T-helper 2 cell (primary cell): Measurements from ENCODE around the gene BRD4.
"Not testable (repeated sequence)": the region's sequence is repeated elsewhere in the genome, so short reads cannot be mapped to it uniquely, and the experiment has no call there.

Source experiments
- DNase-seq, 5 experiments: peaks; one replicate each; pipeline versions ENCODE4 v3.0.0 to v3.0.0-alpha.2; 2012 to 2022
- total RNA-seq, 2 donors: gene quantifications; one replicate each; lab custom pipeline; 2026; lab: John Stamatoyannopoulos, UW

Gene BRD4
- total RNA-seq, result 63.1 to 130 reads per million in 2 donors

DNA sequence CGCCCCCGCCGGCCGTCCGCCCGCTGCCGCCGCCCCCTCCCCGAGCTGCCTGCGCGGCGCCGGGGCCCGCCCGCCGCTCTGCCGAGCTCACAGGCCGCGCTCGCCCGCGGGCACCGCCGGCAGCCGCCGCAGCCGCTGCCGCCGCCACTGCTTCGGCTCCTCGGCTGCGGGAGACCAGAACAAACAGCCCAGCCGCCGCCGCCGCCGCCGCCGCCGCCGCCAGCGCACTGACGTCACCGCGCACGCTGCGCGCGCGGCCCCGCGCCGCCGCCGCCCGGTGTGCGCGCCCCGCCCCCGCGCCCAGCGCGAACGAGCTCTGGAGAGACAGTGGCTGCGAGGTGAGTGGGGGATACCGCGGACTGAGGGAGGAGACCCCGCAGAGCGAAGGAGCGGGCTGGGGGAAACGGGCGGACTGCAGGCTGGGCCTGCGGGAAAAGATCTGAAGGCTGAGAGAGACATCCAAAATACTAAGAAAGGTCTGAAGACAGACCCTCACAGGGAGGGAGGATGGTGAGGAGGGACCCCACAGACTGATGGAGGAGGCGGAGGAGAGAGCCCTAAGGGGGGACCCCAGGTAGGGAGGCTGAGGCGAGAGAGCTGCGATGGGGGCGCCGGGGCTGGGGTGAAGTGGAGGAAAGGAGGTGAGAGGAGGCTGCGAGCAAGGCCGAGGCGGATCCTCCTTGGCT is at the start of gene BRD4:
Gene BRD4, minus strand, starts transcription at position 229 of the 686 bp plus-strand sequence. CDS start 59,440 bp downstream, outside the sequence.
- peak; percentile 58 to 85 (median 69) for DNase-seq

DNA sequence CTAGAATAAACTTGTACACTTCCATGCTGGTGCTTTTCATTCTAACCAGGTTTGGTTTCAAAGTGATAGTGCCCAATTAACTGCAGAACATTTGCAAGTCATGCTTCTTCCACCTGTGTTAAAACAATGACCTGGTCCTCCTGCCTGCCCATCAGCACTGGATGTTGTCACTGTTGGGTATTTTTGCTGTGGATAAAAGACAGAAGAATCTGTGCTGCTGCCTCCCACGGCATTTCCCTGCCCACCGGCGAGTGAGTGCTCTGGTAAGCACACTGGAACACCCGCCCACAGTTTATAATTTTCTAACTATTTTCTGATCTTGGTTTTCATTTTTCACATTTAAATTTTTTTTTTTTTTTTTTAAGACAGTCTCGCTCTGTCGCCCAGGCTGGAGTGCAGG is 49.5 kb upstream of the BRD4 start:
- DNase-seq, result no peak

DNA sequence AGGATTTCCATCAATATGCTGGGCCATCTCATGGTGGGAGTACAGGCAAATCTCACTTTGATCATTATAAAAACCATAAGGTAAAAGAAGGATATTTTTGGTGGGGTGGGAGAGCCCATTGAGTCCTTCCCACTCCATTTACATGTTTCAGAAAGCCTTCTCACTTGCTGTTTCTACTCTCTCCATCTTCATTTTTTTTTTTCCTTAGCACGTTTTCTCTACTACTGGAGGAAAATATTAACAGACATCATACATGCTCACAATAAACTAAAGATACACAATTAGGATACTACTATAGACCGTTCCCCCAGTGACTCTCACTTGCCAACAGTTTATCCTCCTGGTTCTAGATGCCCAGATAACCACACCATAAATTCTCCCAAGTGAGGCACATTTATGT is 49.1 kb upstream of the BRD4 start:
- no peak for DNase-seq

DNA sequence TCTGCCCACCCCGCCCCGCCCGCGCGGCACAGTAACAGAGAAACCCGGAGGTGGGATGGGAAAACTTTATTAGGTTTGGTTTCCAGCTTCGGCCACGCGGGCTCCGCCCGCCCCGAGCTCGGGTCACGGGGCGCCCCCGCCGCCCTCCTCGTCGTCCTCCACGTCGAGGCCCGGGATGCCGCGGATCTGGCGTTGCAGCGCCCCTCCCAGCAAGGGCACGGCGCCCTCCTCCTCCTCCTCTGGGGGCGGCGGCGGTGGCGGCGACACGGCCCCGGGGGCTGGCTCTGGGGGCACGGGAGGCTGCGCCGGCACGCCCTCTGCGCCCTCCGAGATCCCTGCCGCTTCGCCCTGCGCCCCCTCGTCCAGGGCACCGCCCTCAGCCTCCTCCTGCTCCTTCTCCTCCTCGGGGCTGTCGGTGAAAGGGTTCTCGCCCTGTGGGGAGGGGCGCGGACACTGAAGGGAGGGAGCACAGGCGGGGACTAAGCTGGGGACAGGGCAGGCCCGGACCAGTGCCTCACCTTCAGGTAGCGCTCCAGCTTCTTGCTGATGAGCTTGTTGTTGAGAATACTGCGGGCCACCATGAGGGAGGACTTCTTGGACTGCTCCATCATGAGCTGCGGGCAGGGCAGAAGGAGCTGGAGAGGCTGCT is 47.8 kb upstream of the BRD4 start:
- peak in 1 of 5 experiments; percentile 70 for DNase-seq

DNA sequence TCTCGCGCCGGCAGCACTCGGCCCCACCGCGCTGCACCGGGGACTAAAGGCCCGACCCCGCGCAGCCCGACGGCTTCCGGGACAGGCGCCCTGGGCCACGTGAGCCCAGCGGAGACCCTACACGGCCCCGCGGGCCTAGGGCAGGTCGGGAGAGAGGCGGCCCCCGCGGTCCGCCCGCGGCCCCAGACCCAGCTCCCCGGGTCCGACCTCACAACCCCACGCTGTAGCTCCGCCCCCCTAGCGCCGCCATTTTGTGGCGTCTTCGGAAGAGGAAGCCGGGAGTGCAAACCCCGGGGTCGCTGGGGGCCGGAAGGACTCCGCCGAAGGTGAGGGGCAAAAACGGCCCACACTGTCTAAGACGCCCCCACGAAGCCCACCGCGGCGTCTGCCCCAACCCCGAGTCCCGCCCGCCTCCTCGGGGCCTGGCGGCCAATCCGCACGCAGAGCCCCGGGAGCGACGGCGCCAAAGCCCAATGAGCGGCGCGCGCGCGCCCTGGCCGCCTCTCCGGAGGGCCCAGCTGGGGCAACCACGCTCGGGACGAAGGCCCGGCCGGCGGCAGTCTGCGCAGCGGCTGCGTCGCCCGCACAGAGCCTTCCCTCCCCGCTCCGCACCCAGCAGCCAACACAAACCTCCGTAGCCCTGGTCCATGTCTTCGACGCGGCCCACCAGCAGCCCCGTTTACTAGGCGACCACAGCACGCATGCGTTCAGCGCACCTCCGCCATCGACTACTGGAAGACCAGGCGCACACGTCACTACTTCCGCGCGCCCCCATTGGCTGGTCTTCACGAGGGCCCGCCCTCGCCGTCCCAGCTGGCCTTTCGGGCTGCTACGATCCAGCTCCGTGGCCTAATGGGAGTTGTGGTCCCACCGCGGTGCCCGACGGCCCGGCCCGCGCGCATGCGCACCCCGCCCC is 47.0 kb upstream of the BRD4 start, which contains the start of gene AKAP8:
Gene AKAP8, minus strand, starts transcription at position 705 of the 916 bp plus-strand sequence. Its CDS starts 56 bp downstream, at position 649.
- peak; percentile 93 to 99 (median 97) for DNase-seq

DNA sequence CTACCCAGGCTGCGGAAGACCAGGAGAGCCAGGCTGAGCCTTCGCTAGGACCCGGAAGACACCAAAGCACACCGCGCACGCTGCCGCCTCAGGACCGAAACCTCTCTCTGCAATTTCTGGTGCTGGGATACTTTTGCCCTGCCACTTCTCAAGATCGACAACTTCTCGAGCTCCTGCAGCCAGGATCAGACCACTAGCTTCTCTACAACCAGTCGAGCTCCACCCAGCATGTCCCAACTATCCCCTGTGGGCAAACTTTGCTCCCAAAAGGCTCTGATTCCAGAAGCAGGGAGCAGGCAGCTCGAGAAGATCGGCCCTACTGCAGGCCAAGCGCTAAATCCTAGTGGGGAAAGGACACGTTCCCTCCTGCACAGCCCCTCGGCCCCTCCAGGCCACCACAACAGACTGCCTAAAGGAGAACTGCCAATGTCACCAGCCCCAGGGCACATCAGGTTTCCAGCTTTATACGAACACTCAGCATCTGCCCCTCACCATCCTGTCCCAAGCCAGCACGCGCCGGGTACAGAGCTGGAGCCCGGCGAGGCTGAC is 46.3 kb upstream of the BRD4 start:
- peak in 4 of 5 experiments; percentile 21 to 73 (median 24) for DNase-seq

DNA sequence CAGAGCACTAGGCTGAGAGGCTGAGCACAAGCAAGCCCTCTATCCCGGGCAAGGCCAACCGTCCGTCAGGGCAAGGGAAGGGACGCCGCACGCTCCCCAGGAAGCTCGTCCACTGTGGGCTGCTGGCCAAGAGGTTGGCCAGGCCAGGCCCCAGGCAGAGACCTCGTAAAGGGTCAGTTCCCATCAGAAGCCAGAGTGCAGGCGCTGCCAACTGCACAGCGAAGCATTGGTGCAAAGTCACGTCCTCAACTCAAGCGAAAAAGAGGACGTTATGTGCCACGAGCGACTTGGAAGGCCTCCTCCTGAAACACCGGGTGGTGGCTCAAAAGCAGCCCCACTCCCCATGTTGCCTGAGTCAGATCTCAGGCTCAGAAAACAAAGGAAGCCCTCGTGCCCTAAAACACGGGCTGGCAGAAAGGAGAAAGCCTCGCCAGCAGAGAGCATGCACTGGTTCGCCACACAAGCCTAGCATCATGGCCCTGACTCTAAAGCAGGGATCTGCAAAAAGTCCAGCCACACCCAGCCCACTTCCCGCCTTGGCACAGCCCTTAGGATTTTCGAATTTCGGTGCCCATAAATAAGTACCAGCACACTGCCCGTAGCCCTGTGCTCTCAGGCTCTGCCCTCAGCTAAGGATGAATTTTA is 42.6 kb upstream of the BRD4 start:
- DNase-seq, result no peak

DNA sequence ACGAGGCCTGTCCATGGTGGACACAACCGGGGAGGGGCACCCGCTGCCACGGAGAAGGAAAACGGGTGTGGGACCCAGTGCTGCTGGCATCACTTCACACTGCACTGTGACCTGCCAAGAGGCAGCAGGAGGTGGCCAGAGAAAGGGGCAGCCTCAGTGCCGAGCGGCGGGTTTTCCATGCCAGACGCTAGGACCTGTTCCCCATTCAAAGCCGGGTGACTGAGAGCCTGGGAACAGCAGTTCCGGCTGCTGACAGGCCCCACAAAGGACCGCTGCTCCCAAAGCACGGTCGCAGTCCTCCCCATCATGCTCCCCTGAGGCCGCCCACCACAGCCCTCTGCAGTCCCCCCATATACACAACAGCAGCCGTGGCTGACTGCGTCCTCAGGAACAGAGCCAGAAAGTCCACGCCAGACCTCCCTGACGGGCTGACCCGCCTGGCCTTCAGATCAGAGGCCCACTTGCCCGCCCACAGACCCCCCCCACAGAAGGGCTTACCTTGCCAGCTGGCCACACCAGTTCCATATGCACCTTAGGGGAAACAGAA is 41.8 kb upstream of the BRD4 start:
- DNase-seq, result no peak

DNA sequence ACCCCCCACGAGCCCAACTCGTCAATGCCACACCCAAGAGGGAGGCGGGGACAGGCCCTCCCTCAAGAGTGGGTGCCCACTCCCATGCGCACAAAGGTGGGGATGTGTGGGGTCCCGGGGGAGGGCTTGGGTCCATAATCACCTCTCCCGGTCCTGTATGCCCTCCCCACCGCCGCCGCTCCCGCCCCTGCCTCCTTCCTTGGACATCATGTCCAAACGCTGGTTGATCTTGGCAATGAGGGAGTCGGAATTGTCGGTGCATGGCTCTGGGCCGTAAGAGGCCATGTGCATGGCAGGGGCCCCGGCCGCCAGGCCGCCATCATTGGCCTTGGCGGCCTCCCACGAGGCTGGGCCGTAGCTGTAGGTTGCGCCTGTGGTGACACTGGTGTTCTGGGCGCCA is 41.3 kb upstream of the BRD4 start:
- DNase-seq, result no peak

DNA sequence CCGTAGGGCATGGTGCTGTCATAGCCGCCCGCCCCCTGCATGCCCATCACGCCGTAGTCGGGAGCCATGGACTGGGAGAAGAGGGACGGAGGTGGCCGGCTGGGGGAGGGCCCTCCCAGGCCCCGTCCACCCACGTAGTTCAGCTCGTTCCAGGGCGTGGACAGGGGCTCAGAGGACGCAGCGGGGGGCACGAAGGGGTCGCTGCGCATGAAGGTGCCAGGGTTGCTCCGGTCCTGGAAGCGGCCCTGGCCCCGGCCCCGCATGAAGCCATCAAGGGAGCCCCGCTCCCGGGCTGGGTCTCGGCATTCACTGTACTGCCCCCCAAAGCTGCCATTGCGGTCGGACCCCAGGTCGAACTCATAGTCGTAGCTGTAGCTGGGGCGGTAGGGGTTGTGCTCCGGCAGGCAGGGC is 40.6 kb upstream of the BRD4 start:
- DNase-seq, result no peak

DNA sequence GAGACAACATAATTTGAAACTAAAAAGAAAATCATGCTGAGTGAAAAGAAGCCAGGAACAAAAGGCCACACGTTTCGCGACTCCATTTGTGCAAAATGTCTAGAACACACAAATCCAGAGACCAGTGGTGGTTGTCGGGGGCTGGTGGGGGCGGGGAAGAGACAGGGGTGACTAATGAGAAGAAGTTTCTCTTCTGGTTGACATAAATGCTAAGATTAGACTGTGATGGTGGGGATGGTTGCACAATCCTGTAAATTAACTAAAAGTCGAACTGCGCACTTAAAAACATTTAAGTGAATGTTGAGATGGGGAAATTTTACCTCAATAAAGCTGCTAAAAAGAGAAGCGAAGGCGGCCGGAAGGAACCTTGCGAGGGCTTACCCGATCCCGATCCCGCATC is 40.1 kb upstream of the BRD4 start:
- no peak for DNase-seq

DNA sequence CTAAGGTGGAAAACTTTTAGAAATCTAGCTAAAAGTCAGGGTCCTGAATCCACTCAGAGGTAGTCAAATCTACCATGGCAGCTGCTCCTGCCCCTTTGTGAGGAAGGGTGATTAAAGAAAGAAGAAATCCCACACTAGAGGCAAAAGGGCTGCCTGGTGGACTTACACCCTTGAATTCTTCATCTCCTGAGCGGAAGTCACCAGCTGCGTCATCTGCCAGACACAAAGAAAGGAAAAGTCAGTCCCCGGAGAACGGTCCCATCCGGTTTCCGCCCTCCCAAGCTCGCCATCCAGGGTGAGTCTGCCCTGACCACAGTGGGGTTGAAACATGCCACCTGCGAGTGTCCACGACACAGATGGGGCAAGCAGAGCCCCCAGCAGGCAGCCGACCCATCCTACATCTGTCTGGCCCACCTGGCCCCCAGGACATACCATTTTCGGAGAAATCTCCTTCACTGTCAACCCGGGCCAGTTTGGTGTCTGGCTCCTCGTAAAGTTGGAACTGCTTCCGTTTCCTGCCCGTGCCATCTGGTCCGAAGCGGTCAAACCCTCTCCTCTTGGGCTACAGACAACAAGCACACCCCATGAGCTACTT is 39.5 kb upstream of the BRD4 start:
- no peak for DNase-seq

DNA sequence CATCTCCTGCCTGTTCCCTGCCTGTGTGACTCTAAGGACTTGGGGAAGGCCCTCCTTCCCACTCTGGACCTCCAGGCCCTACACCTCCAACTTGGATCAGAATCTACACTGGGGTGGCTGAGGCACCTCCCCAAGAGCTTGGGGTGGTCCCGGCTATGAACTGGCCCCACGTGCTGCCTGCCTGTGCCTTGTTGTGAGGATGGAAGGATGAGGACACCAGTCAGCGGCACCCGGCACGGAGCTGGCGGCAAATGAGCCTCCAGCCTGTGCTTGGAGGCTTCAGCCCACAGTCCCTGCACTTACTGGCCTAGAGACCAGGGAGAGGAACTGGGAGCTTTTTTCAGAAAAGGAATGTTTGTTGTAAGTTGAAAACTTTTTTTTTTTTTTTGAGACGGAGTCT is 38.8 kb upstream of the BRD4 start:
- DNase-seq, result no peak

DNA sequence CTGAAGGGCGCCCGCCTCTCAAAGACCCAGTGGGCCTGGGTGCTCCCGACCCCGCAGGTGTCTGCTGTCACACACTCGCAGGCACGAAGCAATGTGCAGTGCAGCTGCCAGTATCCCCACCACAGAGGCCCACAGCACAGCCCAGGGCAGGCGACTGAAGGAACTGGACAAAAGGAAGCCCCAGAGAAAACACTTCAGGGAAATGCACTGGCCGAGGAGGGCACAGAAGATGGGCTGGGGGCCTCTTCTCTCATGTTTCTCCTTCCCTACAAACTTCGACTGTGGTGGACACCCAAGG is 37.2 kb upstream of the BRD4 start:
- DNase-seq, result no peak

DNA sequence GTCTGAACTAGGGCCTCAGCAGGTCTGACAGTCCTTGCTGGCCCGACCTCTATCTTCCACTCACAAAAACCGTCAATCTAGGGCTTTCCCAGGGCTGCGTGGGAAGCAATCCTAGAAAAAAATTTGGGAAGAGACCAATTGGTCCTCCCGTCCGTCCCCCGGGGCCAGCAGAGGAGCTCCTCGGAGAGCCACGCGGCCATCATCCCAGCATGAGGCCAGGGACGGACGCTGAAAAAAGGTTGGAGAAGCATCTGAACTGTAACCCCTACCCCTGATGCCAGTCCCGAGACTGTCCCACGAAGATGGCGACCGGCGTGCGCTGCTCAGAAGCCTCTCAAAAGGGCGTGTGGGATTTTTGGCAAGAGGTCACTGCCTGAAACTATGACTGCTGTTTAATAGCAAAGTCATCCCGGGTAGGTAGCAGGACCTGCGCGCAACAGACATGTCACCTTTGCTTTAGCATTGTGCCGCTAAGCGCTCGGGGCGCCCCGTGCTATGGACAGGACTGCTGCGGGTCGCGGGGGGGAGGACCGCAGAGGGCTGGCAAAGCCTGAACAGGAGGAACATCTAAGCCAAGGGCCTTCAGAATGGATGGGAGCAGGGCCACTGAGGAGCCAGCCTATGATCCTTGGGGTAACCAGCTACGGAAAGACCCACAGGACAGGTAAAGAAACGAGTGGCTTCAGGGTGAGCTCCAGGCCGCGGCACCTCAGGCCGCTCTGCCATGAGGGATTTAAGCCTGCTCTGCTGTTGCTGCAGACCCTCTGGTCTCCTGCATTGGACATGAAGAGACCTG is 36.7 kb upstream of the BRD4 start:
- DNase-seq, result no peak

DNA sequence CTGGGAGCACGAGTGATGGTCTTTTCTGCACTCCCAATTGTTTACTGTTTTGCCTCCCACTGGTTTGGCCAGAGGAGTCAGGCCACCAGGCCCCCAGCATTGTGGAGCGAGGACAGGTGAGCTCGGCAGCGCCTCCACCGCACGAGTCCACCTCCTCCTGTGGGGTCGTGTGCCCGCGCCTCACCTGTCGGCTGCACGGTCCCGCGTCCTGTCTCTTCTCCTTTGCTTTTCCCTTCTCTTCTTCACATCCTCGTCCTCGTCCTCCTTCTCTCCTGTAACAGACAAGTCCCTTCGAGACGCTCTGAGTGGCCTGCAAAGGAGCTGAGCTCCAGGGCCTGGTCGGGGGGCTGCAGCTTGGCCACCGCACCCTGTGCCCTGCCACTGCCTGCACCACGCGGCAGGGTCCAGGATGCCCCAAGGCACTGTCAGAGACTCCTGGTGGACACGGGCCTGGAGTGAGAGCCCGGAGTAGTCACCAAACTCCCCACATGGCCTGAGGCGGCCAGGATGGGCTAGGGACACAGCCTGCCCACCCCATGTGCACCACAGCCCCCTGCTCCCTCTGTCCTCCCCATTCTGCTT is 35.8 kb upstream of the BRD4 start:
- DNase-seq, result no peak

DNA sequence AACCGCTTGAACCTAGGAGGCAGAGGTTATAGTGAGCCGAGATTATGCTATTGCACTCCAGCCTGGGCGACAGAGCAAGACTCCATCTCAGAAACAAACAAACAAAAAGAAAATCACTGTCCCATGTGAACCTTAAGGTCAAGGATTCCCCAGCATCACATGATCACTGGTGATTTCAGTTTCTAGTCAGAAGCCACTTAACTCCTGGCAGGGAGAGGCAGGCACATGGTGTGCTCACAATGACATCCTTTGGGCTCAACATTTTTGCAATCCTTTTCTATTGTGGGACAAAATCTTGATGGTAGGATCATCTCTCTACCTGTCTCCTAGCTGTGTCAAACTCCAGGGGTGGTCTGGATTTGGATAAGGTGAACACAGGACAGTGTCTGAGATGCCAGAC is 35.1 kb upstream of the BRD4 start:
- DNase-seq, result no peak

DNA sequence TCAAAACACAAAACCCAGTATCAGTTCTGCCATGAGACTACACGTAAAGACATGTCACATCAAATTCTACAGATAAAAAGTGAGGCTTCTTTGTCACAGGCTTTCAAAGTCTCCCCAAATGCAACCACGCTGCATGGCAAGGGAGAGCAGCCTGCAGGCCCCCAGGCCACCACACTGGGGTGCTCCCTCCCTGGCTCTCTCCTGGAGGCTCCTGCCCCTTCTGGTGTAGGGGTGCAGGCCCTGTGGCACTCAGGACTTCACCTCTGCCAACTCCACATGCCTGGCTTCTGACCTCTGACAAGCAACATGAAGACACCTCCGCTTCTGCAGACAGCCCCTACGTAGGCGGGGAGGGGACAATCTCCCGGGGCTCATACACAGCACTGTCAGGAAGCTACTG is 32.9 kb upstream of the BRD4 start:
- no peak for DNase-seq

DNA sequence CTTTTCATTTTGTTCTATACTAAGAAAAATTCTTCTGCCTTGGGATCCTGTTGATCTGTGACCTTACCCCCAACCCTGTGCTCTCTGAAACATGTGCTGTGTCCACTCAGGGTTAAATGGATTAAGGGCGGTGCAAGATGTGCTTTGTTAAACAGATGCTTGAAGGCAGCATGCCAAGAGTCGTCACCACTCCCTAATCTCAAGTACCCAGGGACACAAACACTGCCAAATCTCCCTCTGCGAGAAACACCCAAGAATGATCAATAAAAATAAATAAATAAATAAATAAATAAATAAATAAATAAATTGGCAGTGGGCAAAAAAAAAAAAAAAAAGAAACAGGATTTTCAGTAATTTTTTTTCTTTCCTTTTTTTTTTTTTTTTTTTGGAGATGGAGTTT is 31.5 kb upstream of the BRD4 start:
- DNase-seq, result not testable (repeated sequence)

DNA sequence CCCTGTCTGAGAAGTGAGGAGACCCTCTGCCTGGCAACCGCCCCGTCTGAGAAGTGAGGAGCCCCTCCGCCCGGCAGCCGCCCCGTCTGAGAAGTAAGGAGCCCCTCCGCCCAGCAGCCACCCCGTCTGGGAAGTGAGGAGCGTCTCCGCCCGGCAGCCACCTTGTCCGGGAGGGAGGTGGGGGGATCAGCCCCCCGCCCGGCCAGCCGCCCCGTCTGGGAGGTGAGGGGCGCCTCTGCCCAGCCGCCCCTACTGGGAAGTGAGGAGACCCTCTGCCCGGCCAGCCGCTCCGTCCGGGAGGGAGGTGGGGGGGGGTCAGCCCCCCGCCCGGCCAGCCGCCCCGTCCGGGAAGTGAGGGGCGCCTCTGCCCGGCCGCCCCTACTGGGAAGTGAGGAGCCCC is 30.7 kb upstream of the BRD4 start:
- DNase-seq, result not testable (repeated sequence)

DNA sequence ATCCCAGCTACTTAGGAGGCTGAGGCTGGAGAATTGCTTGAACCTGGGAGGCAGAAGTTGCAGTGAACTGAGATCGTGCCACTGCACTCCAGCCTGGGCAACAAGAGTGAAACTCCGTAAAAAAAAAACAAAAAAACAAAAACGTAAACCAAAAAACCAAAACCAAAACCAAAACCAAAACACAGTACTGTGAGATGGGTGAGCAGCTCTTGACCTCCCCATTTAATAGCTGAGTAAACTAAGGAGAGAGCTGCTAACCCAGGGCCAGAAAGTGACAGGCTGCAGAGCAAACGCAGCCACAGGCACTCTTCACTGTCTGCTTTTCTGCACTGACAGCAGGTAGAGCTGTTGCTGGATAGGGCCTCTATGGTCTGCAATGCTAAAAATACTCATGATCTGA is 27.7 kb upstream of the BRD4 start:
- peak in 1 of 5 experiments; percentile 62 for DNase-seq
